ENCODE results near the gene FOXN1. TPM values are rescaled to one million over a fixed set of nuclear protein-coding genes. Genes with fewer than 3 reads are reported as not detected.
A peak's percentile ranks its signal among the peaks of the same experiment; 100 is the strongest.

Gene FOXN1
- total and polyA plus RNA-seq, 8 donors = 0.02 to 0.19 (median 0.09) TPM; not detected in 5

- no peak for TF ChIP-seq CTCF (IDR thresholded peaks at IDR 0.05)
- WGBS, 2 donors = 95 to 100% methylated on average over 1 of the region's 1 CpG
- H3K27ac ChIP-seq = no peak overlapping the region
- no peaks in the 10 kb centered on the region for H3K4me1 ChIP-seq
- H3K9me3 ChIP-seq = no peaks in the 10 kb centered on the region
- H3K4me3 ChIP-seq = no peak overlapping the region
- no peaks in the 10 kb centered on the region for H3K36me3 ChIP-seq
- FAIRE-seq (no peak), ATAC-seq (no peak), DNase-seq (no peak)
- intact Hi-C loops (cut with DNase I) = no loop called here
- H3K27me3 ChIP-seq = no peaks in the 10 kb centered on the region
These were observed 9.4 kb downstream of the FOXN1 start for GRCh38 chr17:28515518-28515917.

GRCh38 chr17:28518132-28518531, 12.0 kb downstream of the FOXN1 start:
- no peaks in the 10 kb centered on the region for H3K4me1 ChIP-seq
- ATAC-seq (no peak), FAIRE-seq (no peak), DNase-seq (peak in 1 of 6 donors; percentile 13)
- H3K36me3 ChIP-seq = no peaks in the 10 kb centered on the region
- WGBS, 2 donors = 56% methylated on average over 6 of the region's 6 CpGs
- H3K4me3 ChIP-seq = no peak overlapping the region
- H3K9me3 ChIP-seq = no peaks in the 10 kb centered on the region
- no peak overlapping the region for H3K27ac ChIP-seq
- TF ChIP-seq CTCF (IDR thresholded peaks at IDR 0.05) = no peak
- intact Hi-C loops (cut with DNase I) = no loop called here
- no peaks in the 10 kb centered on the region for H3K27me3 ChIP-seq

GRCh38 chr17:28518578-28518977, 12.4 kb downstream of the FOXN1 start:
- no peaks in the 10 kb centered on the region for H3K27me3 ChIP-seq
- H3K4me1 ChIP-seq = no peaks in the 10 kb centered on the region
- no peak for TF ChIP-seq CTCF (IDR thresholded peaks at IDR 0.05)
- no peaks in the 10 kb centered on the region for H3K9me3 ChIP-seq
- no peak for ATAC-seq
- no peak for FAIRE-seq
- 65 to 67% methylated on average over 7 of the region's 7 CpGs for WGBS, 2 donors
- intact Hi-C loops (cut with DNase I) = no loop called here
- H3K4me3 ChIP-seq = no peak overlapping the region
- no peak overlapping the region for H3K27ac ChIP-seq
- DNase-seq = peak in 1 of 6 donors; percentile 6
- H3K36me3 ChIP-seq = no peaks in the 10 kb centered on the region

GRCh38 chr17:28519236-28519635, 13.1 kb downstream of the FOXN1 start:
- no peak for ATAC-seq

More at GRCh38 chr17:28519236-28519635, 13.1 kb downstream of the FOXN1 start:
- no peaks in the 10 kb centered on the region for H3K27me3 ChIP-seq
- no peak overlapping the region for H3K4me3 ChIP-seq
- WGBS, 2 donors = 76 to 82% methylated on average over 5 of the region's 5 CpGs
- H3K27ac ChIP-seq = no peak overlapping the region
- TF ChIP-seq CTCF (IDR thresholded peaks at IDR 0.05) = no peak
- no peak for DNase-seq
- H3K9me3 ChIP-seq = no peaks in the 10 kb centered on the region
- no peaks in the 10 kb centered on the region for H3K36me3 ChIP-seq
- H3K4me1 ChIP-seq = no peaks in the 10 kb centered on the region
- no peak for FAIRE-seq
- intact Hi-C loops (cut with DNase I) = no loop called here

All from pancreas (tissue), 10 donors.